GM10266 (cell line): ENCODE results near the gene PLEKHF1.

Source experiments
- DNase-seq: peaks from one replicate; pipeline ENCODE4 v3.0.0; 2012; ENCODE audit errors: extremely low spot score
- TF ChIP-seq, protein P1 (sequence below): IDR thresholded peaks from 2 replicates; pipeline ENCODE4 v1.5.1; 2012; ENCODE audit warnings: mild to moderate bottlenecking, low read depth; ENCODE audit not compliant: control insufficient read depth, insufficient read depth; ENCODE audit errors: missing control alignments

Gene PLEKHF1

DNA sequence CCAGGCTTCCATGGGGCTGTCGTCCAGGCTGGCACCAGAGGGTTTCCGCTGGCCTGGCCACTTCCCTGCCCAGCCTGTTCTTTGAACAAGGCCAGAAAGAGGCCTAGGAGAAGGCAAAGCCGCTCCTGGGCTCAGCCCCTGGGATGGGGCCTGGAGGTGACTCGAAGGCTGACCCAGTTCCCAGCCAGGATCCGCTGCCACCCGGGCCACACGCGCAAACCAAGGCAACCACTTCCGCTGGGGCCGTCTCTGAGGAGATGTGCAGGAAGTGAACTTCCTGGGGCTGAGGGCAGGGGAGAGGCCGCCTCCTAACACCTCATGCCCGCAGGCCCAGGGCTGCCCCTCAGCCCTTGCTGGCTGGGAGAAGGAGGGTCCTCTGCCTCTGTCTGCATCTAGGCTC, 15.2 kb downstream of the PLEKHF1 start:
- TF ChIP-seq, protein P1, sequence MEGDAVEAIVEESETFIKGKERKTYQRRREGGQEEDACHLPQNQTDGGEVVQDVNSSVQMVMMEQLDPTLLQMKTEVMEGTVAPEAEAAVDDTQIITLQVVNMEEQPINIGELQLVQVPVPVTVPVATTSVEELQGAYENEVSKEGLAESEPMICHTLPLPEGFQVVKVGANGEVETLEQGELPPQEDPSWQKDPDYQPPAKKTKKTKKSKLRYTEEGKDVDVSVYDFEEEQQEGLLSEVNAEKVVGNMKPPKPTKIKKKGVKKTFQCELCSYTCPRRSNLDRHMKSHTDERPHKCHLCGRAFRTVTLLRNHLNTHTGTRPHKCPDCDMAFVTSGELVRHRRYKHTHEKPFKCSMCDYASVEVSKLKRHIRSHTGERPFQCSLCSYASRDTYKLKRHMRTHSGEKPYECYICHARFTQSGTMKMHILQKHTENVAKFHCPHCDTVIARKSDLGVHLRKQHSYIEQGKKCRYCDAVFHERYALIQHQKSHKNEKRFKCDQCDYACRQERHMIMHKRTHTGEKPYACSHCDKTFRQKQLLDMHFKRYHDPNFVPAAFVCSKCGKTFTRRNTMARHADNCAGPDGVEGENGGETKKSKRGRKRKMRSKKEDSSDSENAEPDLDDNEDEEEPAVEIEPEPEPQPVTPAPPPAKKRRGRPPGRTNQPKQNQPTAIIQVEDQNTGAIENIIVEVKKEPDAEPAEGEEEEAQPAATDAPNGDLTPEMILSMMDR = no peak
- peak; percentile 66 for DNase-seq

DNA sequence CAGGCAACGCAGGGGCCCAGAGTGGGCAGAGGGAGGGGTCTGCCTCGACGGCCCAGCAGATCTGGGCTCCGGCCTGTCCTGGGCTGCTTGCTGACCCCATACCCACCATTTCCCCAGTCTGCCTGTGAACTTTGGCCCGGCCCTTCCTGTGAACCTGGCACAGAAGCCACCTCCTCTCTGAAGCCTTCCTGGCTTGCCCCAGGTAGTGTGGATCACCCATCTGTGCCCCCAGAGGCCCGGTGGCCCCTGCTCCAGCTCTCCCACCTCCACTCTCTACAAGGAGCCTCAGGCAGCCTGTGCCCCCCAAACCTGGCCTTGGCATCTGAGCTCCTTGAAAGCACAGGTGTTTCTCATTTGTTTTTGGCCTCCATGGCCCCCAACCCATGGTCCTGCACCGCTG, 15.7 kb downstream of the PLEKHF1 start:
- TF ChIP-seq, protein P1 = no peak
- no peak for DNase-seq

DNA sequence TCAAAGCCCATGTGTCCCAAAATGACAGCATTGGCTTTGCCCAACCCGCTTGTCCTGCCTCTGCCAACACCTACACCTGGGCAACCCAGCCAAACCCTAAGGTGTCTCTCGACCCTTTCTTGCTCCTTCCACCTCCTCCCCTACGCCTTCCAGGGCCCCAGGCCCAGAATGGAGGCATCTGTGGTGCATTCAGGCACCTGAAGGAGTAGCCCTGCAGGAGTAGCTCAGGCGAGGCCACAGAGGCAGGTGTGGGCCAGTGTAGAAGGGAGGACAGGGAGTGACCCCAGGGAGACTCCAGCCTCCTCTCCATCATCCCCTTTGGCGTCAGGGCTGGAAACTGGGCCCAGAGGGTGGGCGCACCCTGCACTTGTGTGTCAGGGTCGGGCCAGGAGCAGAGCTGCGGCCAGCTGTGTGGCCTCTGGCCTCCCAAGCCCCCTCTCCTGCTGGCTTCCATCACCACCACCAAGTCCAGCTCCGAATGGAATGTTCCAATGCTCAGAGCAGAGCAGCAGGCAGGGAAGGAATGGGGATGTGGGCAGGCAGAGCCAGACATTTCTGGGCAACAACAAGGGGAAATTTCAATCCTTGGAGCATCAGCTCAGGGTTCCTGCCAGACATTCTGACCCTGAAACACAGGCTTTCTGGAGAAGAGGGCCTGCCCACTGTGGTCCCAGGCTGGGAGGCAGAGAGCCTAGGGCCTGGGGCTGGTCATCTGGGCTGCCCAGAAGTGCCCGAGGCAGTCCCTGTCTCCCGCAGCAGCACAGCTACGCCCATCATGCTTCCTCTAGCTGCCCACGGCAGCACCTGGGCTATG, 16.4 kb downstream of the PLEKHF1 start:
- TF ChIP-seq, protein P1 = no peak
- DNase-seq = no peak

DNA sequence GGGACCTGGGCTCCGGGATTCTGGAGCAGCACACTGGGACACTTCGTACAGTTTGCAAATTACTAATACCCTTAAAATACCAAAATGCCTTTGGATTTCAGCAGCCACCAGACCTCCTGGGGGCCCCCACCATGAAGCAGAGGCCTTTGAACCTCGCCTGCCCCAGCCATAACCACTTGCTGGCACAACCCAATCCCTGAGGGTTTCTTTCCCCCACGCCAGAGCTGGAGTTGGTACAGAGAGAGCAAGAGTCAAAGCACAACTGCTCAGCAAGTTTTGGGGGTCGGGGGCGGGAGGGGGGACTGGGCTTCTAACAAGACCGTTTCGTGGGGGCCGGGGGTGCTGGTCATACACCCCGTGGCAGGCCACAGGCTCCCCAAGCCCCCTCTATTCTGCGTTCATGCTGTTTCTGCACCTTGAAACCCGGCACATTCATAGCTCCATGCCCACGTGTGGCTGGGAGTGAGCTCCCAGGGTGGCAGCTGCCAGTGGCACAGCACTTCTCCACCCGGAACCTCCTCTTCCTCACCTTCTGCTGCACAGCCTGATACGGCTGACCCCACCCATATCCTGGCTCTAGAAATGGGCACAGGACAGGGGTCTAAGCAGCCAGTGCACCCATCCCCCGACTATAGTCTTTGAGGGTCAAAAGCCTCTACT, 17.1 kb downstream of the PLEKHF1 start:
- DNase-seq = no peak

DNA sequence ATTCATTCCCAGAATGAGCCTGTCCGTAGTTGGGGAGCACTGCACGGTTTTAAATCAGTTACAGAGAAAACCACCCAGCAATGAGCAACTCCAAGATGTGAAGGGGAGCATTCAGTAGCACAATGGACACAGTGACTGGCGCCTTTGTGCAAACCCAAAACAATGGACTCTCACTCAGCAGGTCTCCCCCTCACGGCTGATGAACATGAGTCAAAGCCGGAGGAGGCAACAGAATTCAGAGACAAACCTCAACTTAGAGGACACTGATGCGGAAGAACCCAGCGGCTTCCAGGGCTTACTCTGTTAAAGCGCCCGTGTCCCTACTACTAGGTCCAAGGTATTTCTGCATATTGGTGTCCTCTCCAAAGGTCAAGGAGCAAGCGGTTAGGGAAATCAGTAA, 17.7 kb downstream of the PLEKHF1 start:
- TF ChIP-seq, protein P1 = no peak

More for the DNA sequence above, 17.1 kb downstream of the PLEKHF1 start:
- TF ChIP-seq, protein P1 = no peak

DNA sequence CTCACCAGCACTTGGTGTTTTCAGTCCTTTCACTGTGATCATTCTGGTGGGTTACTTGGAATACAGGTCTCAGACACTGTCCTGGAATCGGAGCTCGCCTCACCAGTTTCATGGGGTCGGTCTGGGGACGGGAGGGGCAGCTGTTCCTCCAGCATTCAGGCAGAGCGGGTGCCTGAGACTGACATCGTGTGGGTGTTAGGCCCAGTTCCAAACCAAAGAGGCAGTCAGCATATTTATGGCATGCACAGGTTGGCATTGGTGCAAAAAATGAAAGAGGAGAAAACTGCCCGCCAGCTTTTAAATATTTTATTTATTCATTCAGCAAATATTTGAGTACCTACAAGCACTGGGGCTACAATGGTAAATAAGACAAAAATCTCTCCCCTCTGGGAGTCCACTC, 20.1 kb downstream of the PLEKHF1 start:
- TF ChIP-seq, protein P1 = no peak
- DNase-seq = no peak

More for the DNA sequence above, 17.7 kb downstream of the PLEKHF1 start:
- no peak for DNase-seq

DNA sequence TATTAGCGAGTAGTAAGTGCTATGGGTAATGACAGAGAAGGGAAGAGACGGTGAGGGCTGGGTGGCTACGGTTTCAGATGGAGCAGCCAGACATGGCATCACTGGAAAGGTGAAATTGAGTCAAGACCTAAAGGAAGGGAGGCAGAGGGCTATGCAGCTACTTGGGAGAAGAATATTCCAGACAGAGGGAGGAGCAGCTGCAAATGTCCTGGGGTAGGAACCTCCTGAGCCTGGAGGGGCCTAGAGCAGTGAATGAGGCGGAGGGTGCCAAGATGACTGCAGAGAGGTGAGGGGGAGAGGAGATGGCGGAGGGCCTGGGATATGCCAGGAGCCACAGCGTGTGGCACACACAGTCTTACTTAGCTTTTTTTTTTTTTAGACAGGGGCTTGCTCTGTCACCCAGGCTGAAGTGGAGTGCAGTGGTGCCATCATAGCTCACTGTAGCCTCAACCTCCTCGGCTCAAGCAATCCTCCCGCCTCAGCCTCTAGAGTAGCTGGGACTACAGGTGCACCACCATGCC, 21.1 kb downstream of the PLEKHF1 start:
- TF ChIP-seq, protein P1 = no peak
- no peak for DNase-seq
